Measurements from ENCODE around the gene HDGFL2.

Gene HDGFL2

DNA sequence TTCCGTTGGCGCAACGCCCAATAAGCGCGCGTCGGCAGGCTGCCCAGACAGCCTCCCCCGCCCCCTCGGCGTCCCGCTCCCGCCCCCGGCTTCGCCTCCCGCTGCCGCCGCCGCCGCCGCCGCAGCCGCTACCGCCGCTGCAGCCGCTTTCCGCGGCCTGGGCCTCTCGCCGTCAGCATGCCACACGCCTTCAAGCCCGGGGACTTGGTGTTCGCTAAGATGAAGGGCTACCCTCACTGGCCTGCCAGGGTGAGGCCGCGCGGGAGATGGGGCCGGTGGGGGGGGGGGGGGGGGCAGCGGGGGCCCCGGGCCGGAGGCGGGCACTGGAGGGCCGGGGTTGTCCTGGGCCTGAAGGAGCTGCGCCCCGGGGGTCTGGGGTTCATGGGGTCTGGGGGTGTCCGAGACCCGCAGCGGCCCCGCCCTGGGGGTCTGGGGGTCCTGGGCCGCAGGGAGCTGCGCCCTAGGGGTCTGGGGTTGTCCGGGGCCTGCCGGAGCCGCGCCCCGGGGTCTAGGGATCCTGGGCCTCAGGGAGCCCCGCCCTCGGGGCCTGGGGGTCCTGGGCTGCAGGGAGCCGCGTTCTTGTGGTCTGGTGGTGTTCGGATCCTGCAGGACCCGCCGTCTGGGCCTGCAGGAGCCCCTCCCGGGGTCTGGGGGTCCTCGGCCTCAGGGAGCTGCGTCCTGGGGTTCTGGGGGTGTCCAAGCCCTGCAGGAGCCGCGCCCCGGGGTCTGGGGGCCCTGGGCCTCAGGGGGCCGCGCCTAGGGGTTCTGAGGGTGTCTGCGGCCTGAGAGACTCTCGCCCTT is at the start of gene HDGFL2:
TSS of gene HDGFL2 (plus strand) at position 124 of the 801 bp plus-strand sequence. CDS start at position 178, 54 bp downstream.
- no peak for DNase-seq

DNA sequence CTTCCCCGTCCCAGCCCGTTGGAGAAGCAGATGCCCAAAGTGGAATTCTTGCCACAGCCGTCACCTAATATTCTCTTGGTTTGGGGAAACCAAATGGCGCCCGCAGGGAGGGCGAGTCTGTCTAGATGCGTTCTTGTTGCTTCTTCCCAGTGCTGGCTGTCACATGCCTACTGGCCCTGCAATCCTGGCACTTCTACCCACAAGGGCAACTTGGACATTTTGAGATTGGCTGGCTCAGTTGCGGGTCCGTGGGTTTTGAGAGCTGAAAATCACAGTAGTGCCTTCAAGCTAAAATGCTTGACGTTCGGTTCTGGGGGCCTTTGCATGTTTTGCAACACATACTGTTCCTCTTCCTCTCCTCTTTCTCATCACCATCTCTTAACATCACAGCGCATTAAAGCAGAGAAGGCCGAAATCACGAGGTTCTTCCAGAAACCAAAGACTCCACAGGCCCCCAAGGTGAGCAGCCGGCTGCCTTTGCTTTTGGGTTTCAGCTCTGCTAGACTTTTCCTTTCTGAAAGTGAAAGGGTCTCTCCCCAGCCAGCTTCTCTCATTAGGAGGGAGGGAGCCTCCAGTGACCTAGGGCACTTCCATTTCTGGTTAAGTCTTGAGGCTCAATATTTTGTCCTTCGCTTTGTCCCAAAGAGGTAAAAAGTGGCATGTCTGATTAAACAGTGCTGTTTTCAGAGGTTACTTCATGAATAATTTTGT is 48.5 kb upstream of the HDGFL2 start:
- DNase-seq: no peak

DNA sequence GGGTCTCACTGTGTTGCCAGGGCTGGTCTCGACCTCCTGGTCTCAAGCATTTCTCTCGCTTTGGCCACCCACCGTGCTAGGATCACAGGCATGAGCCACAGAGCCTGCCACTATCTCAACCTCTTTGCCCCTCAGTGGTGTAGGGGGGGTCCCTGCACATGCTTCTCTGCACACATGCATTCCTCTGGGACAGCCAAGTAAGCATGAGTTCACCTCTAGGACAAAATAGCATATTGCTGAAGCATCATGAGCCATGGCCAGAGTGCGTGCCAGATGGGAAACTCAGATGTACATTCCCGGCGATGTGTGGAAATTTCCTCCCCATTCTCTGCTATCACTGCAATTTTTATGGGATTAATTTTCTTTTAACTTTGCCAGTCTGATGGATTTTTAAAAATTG is 46.6 kb upstream of the HDGFL2 start:
- DNase-seq: no peak

DNA sequence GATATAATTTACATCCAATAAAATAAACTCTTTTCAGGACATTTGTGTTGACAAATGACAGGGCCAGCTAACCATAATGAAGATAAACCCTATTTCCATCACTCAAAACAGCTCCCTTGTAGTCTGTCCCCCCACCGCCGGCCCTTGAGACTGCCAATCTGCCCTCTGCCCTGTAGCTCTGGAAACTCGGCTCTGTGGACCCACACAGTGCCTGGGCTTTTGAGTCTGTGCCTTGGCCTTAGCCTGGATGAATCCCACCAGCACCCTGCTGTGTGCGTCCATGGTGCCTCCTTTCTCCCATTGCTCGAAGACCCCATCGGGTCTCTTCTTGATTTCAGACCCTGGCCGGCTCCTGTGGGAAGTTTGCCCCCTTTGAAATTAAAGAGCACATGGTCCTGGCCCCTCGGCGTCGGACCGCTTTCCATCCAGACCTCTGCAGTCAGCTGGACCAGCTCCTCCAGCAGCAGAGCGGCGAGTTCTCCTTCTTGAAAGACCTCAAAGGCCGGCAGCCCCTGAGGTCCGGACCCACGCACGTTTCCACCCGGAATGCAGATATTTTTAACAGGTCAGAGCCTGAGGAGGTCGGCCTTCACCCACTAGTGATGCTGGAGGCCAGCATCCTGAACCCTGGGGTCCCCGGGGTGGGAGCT is 43.6 kb upstream of the HDGFL2 start:
- no peak for DNase-seq

DNA sequence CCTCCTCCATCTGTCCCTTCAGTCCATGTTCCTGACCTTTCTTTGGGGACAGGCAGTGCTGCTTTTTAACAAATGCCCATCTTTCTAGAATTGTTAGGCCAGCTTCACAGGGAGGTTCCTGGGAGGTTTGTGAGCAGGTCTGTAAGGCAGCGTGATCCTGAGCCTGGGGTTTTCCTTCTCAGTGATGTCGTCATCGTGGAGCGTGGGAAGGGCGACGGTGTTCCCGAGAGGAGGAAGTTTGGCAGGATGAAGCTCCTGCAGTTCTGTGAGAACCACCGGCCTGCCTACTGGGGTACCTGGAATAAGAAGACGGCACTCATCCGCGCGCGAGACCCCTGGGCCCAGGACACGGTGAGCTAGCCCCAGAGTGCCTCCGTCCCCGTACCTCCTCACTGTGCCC is 42.8 kb upstream of the HDGFL2 start:
- DNase-seq: no peak

DNA sequence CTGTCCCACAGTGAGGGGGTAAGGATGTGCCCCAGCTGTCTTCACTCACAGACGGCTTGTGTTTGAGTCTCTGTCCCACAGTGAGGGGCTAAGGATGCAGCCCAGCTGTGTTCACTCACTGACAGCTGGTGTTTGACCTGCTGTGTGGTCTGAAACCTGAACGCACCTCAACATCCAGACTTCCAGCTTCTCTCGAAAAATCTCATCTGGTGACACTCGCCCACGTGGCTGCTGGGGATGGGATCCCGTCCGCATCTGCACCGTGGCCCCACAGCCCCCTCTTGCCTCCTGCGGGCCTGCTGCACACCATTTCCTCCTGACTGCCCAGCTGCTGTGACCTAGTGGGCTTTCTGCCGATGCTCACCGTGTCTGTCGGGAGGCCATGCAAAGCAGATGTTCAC is 42.3 kb upstream of the HDGFL2 start:
- DNase-seq: no peak

DNA sequence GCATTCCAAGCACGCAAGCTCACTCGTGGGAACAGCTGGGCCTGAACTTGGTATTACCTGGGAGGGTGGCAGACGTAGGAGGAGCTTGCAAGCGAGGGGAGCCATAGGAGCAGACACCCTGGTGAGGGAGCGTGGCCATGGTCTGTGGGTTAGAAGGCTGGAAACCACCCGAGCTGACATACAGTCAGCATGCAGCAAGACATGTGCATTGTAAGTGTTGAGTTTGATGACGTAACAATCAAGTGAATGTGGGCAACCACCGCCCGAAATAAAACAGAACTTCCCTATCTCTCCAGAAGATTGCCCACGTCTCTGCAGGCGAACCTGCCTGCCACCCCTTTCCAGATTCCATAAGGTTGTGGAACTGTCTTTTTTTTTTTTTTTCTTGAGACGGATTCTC is 41.3 kb upstream of the HDGFL2 start:
- no peak for DNase-seq

DNA sequence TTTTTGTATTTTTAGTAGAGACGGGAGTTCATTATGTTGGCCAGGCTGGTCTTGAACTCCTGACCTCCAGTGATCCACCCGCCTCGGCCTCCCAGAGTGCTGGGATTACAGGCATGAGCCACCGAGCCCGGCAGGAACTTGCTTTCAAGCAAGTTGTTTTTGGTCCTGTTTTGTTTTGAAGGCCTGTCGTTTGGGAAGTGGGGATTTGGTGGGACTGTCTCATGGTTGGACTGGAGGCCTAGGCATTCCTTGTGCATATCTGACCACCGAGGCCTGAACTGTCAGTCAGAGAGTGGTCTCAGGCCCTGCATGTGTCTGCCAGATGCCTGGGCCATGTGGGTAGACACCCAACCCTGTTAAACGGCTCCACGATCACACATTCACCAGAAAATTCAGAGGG is 40.8 kb upstream of the HDGFL2 start:
- DNase-seq: no peak

DNA sequence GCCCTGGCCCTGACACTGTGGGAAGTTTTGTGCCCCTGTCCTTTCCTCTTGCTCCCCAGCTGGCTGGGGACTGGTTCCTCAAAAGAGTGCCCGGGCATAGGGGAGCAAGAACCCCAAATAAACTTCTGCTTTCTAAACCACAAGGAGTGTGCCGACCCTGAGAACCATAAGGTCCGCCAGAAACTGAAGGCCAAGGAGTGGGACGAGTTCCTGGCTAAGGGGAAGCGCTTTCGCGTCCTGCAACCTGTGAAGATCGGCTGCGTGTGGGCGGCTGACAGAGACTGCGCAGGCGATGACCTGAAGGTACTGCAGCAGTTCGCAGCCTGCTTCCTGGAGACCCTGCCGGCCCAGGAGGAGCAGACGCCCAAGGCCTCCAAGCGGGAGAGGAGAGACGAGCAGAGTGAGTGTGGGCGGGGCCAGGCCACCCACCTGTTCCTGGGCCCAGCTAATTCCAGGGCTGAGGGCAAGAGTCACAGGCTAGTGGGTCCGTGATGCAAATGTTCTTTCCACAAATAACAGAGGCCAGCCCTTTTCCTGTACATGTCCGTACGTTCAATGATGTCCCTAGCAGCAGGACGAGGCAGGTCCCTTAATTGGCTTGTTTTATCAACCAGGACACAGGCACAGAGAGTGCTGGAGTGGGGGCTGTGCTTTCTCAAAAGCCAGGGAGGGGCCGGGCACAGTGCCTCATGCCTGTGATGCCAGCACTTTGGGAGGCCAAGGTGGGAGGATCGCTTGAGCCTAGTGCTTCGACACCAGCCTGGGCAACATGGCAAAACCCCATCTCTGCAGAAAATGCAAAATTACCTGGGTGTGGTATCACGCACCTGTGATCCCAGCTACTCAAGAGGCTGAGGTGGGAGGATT is 40.1 kb upstream of the HDGFL2 start:
- DNase-seq: no peak

DNA sequence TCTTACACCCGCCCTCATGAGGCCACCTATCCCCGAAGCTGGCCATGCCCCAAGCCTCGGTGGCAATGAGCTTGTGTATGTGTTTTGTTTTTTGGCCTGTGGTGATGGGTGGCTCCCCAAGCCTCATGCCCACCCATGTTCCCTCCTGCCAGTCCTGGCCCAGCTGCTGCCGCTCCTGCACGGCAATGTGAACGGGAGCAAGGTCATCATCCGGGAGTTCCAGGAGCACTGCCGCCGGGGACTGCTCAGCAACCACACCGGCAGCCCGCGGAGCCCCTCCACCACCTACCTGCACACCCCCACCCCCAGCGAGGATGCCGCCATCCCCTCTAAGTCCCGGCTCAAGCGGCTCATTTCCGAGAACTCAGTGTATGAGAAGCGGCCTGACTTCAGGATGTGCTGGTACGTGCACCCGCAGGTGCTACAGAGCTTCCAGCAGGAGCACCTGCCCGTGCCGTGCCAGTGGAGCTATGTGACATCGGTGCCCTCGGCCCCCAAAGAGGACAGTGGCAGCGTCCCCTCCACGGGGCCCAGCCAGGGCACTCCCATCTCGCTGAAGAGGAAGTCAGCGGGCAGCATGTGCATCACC is 39.1 kb upstream of the HDGFL2 start:
- DNase-seq: no peak

DNA sequence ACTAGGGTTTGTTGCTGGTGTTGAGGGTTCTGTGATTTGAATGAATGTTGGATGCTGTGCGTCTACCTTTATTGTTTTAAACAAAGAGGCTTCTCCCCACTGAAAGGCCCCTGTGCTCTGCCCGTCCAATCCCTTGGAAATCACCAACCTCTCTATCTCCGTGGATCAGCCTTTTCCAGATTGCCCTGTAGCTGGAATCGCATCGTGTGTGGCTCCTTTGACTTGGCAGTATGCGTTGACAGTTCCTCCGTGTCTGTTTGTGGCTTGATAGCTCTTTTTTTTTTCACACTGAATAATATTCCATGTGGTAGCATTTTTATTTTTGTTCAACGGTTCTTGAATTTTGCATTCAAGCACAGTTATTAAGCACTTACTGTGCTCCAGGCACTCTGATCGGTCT is 37.7 kb upstream of the HDGFL2 start:
- DNase-seq: no peak

DNA sequence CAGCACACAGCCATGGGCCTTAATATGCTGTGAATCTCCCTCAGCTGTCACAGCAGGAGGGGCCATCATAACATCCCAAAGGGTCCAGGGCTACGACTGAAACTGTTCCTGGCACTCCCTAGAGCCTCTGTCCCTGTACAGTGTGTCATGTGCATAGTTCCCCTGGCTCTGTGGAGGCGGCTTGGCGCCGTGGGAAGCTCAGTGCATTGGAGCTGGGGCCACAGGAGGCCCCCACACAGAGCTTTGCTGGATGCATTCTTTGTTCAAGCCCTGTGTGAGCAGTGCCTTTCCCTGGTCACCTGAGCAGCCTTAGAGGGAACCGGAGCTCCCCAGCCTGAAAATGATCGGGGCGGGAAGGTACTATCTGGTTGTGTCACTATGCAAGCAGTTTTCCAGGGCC is 35.9 kb upstream of the HDGFL2 start:
- no peak for DNase-seq

DNA sequence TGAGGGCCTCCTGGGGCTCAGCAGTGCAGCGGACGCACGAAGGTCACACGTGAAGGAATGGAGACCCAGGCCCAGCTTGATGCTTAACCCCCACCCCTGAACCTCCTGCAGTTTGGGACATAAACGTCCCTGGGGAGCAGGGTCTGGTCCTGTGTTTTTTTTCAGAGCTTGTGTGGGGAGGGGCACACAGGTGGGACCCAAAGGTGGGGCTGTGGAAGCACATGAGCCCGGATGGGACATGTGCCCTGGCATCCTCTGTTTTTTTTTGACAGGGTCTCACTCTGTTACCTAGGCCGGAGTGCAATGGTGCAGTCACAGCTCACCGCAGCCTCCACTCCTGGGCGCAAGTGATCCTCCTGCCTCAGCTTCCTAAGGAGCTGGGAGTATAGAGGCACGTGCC is 35.0 kb upstream of the HDGFL2 start:
- DNase-seq: no peak

DNA sequence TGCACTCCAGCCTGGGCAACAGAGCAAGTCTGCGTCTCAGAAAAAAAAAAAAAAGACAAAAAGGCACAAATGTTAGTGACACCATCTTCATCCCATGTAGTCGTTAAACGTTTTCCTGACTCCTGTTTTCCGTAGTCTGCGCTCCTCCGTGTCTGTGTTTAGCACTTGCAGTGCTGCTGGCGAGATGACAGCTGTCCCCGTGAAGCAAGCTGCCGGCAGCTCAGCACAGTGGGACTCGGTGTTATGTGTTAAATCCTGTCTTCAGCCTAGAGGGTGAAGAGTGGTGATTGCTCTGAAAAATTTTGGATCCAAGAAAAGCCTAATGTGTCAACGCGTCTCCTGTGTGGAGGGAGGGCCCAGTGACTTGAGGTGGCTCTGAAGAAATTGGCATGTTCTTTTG is 32.9 kb upstream of the HDGFL2 start:
- no peak for DNase-seq

DNA sequence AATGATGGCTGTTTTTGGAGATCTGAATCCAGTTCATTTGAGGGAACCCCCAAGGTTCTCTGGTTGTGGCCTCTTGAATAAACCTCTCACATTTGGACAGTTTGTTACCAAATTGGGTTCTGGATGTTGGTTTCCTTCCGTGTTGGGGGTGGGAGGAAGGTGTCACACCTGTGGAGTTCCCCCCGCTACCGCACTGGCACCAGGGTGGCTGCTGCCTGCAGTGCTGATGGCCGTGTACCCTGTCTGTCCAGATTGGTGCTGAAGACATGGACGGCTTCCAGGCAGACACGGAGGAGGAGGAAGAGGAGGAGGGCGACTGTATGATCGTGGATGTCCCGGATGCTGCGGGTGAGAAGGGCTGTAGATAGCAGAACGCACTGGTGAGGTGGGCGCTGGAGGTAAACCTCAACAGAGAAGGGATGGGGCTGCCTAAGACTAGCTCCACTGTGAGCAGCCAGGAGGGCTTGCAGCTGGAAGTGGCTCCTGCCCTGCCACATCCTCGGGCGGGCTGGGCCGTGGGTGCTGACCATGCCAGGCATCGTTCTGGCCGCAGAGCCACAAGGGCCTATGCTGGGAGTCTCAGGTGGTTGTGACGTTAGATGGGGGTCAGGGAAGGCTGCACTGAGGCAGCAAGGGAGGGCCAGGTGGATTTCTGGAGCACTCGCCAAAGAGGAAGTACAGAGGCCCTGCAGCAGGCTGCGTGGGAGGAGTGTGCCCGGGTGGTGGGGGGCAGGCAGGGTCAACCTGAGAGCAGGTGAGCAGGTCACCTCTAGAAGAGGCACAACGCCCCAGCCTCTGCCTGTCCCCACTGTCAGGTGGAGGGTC is 29.9 kb upstream of the HDGFL2 start:
- DNase-seq: no peak

DNA sequence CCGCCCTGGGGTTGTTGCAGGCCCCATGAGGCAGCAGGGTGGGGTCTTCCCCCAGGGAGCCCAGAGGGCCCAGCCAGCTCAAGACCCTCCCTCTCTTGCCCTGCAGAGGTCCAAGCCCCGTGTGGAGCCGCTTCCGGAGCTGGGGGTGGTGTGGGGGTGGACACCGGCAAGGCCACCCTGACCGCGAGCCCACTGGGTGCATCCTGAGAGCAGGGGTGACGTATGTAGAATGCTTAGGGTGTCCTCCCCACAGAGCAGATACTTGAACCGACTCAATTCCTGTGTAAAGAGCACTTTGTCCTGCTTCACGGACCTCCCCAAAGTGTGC is 29.3 kb upstream of the HDGFL2 start:
- DNase-seq: no peak

DNA sequence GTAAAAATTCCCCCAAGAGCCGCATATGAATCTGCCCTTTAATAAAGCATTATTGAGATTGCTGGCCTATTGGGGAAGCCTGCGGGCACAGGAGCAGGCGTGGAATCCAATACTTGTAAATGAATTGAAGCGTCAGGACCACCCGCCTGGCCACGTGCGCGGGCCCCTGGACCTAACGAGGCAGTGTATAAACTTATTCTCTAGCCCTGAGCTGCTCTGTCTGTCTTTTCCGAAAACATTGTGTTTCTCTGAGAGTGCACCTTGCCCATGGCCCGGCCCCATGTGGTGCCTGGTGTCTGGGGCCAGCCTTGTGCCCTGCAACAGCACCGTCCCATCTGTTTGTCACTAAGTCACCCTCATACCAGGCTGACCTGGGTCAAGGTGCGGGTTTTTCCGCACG is 28.9 kb upstream of the HDGFL2 start:
- no peak for DNase-seq

DNA sequence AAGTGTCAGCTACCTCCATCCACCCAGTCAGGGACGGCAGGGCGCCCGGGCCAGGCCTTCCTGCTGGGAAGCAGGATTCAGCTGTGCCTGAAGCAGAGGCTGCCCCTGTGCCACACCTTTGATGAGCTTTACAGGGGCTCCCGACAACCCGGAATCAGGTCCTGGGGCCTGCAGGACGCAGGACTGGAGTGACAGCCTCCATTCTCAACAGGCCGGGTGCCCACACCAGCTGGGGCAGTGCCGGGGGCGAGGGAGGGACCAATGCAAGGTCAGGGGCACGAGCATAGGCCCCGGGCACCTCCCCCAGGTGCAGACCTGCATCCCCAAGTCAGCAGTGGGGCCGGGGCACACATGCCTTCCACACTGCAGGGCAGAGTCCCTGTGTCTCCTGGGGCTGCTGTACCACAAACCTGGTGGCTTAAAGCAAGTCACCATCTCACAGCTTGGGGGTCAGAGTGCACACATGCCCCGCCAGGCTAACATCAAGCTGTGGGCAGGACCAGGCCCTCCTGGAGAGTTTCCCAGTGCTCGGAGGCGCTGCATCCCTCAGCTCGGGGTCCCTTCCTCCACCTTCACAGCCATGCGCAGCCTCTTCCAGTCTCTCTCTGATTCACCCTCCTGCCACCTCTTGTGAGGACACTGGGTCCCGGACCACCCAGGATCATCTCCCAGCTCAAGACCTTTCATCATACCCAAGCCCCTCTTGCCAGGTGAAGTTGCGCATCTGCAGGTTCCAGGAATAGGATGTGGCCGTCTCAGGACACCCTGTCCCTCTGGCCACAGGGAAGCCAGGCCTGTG is 27.9 kb upstream of the HDGFL2 start:
- DNase-seq: no peak

DNA sequence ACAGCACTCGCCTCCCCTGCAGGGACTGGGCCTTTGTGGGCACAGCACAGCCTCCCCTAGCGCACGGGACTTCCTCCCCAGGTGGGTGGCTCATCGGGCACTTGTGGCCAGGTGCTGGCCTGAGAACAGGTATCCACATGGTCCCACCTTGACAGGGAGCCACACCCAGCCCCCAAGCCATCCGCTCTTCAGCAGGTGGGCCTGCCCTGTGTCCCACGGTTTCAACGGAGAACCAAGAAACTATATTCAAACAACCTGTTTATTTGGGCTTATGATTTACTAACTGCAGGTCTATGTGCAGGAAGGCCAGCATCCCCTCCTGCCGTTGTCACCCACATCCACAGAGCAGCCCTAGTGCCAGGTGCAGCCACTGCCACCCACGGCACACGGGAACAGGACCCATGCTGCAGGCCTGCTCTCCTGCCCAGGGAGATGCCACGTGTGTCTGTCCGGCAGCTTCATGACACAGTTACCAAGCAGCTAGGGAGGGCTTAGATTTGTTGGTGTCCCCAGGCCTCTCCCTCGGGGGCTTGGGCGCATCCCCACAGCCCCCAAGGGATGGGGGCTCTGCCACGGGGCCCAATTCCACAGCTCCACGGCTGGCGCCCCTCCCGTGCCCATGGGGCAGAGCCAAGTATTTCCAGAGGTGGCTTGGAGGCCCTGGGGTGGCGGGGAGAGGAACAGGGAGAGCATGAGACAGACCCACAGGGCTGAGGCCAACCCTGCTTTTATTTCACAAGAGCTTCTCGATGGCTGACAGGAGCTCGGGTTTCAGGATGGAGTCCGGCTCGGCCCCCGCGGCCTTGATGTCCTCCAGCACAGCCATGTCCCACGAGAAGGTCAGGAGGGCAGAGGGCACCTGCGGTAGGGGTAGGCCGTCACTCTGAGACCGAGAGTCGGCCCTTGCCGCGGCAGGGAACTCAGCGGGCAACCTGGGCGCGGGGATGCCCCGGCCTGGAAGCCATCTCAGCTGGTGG is 27.0 kb upstream of the HDGFL2 start:
- no peak for DNase-seq
